IPS DF 4.7 (cell line): ENCODE data around the gene PPP2CA.

Source experiments
- DNase-seq: peaks from one replicate; pipeline ENCODE4 v3.0.0-alpha.2; 2013; ENCODE audit warnings: low spot score; ENCODE audit errors: extremely low read depth

The PPP2CA gene

GRCh38 chr5:134148986-134149539, 76.8 kb downstream of the PPP2CA start:
- no peak for DNase-seq

- DNase-seq = no peak
These were observed 77.6 kb downstream of the PPP2CA start for GRCh38 chr5:134148316-134148715.

GRCh38 chr5:134146651-134147518, 79.0 kb downstream of the PPP2CA start:
- no peak for DNase-seq

GRCh38 chr5:134145779-134146581, 79.9 kb downstream of the PPP2CA start:
- peak; percentile 69 for DNase-seq

GRCh38 chr5:134145041-134145757, 80.7 kb downstream of the PPP2CA start:
- no peak for DNase-seq
